Psoas muscle (tissue), 8 donors: ENCODE measurements around the gene PRKN. TPM values are rescaled to one million over a fixed set of nuclear protein-coding genes. Genes with fewer than 3 reads are reported as not detected.
A peak's percentile ranks its signal among the peaks of the same experiment; 100 is the strongest.

Experiments
- ATAC-seq, 4 donors: fragments of 200-7000 bp; cut with Tn5 transposase; one replicate each; pipeline ENCODE4 v1.9.1; 2020; ENCODE audit warnings: moderate library complexity in 3 of 4, mild to moderate bottlenecking in 2 of 4
- DNase-seq, 2 donors: peaks; one replicate each; pipeline ENCODE4 v3.0.0-alpha.2; 2020
- H3K27ac ChIP-seq: fragments of 200-600 bp; one replicate; pipeline ENCODE4 v1.8.0; 2022
- H3K27me3 ChIP-seq, 3 donors: fragments of 200-600 bp in 1 of 3; one replicate each; pipeline versions ENCODE4 v1.6.1 to v1.8.0; 2013 to 2022; ENCODE audit warnings: low read length in 2 of 3, mild to moderate bottlenecking in 2 of 3, moderate library complexity in 1 of 3; ENCODE audit not compliant: insufficient read depth in 3 of 3
- H3K36me3 ChIP-seq, 2 donors: fragments of 200-600 bp in 1 of 2; one replicate each; pipeline versions ENCODE4 v1.6.1 to v1.8.0; 2013 to 2022; ENCODE audit warnings: low read depth in 1 of 2, mild to moderate bottlenecking in 1 of 2, moderate library complexity in 1 of 2; ENCODE audit not compliant: insufficient read depth in 1 of 2
- H3K4me1 ChIP-seq: fragments of 200-600 bp; one replicate; pipeline ENCODE4 v1.8.0; 2022
- H3K4me3 ChIP-seq: fragments of 200-600 bp; one replicate; pipeline ENCODE4 v1.8.0; 2022; ENCODE audit warnings: mild to moderate bottlenecking
- H3K9me3 ChIP-seq: fragments of 200-600 bp; one replicate; pipeline ENCODE4 v1.8.0; 2022
- CTCF ChIP-seq: fragments of 200-600 bp; IDR thresholded peaks from one replicate; pipeline ENCODE4 v1.8.0; 2022; ENCODE audit warnings: antibody characterized with exemption
- WGBS, 3 donors: extraction: QIAGEN DNeasy Blood & Tissue Kit; methylation state at CpG; one replicate each; pipeline versions ENCODE4 v1.1.6 to v1.1.7; 2013; 5-methylcytosine and 5-hydroxymethylcytosine counted together
- intact Hi-C, 2 donors: fragments of 100-400 bp; cut with DNase I; formaldehyde crosslinking; loops; one replicate each; pipeline versions ENCODE4 v1.11.0 to v1.14.2; 2022
- polyA plus RNA-seq, 3 donors: library from polyadenylated mRNA; stranded (reverse); fragments of 200-250 nt; gene quantifications; one replicate each; pipeline ENCODE4 v1.2.3, GENCODE V29; 2013
- total RNA-seq, 4 donors: library from RNA; stranded (reverse); fragmentation: NEBNext Ultra II Directional in 2 of 4; extraction: Animal tissue kit (Norgen Biotek cat#: 25700) in 2 of 4; gene quantifications; one replicate each; pipeline versions ENCODE4 v1.2.1 to v1.2.4, GENCODE V29; 2021 to 2023
- donor health status: healthy with polysubstance abuse.
- donor health status: DM: no; HTN: no; CAD: no; lungs with moderate emphysema.
- donor health status: Bipolar disorder and iron deficiency.
- donor health status: healthy.
- donor health status: DM: yes; HTN: yes; CAD: no.
- donor health status: DM: no; HTN: no; CAD: no.
- donor health status: DM: no; HTN: no; CAD: no.
- donor health status: DM: yes; HTN: yes; CAD: no.

PRKN gene
- total and polyA plus RNA-seq, 7 donors, result 1.5 to 19.5 (median 11.7) TPM

DNA sequence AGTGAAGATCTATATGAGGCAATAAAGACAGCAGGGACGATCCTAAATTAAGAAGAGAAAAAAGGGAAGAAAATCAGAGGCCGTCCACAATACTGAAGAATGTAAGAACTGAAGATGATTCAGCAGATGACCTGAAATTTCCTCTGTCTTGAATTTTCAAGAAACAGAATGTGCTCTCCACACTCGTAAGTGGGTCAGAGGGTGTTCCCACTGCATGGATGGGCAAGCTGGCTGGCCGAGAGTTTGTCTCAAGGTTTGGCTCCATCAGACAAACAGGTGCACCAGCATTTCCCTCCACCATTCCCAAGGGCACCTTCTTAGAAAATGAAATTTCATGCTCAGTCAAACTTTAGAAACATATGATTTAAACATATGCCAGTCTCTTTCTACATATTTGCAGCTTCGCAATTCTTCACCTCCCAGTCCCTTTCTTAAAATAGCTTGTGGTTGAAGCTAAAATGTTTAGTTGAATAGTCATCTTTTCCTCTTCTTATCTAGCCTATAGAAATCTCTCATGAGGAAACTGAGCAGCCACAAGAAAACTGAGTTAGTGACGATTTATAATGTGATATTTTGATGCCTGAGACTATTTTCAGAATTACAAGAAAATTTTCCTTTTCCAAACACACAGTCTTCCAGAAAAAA lies 576.4 kb downstream of the PRKN start:
- Histone ChIP-seq H3K27ac (no peak overlapping the region), H3K4me1 (peaks cover 16% of the 10 kb centered on the region), H3K27me3 (no peaks in the 10 kb centered on the region), H3K36me3 (no peaks in the 10 kb centered on the region), H3K9me3 (no peaks in the 10 kb centered on the region), H3K4me3 (peak overlapping the region; percentile 17)
- peak; percentile 33 to 60 for DNase-seq
- TF ChIP-seq CTCF, result no peak
- intact Hi-C loops, result no loop called here
- ATAC-seq, result peak; percentile 64 to 85 (median 76)
- WGBS, 3 donors, result 22 to 40% (median 27%) methylated on average over 6 of the region's 6 CpGs

DNA sequence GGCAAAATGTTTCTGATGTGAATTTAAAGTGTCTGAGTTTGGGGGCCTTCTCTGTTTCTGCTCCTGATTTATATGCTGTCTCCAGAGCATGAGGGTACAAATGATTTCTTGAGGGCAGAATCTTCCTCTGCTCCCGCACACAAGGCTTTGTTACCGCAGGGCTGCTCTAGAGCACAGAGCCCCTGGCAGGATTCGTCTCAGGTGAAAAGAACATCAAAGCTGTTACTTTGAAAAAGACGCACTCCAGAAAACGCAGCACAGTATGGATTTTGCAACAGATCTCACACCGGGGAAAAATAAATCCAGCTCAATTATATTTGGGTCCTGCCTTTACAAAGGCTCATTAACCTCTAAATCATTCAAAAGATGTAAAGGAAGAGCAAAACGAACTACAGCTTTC lies 577.3 kb downstream of the PRKN start:
- ATAC-seq, result no peak
- Histone ChIP-seq H3K36me3 (no peaks in the 10 kb centered on the region), H3K27me3 (no peaks in the 10 kb centered on the region), H3K27ac (no peak overlapping the region), H3K4me1 (peaks cover 16% of the 10 kb centered on the region), H3K9me3 (no peaks in the 10 kb centered on the region), H3K4me3 (no peak overlapping the region)
- intact Hi-C loops, result no loop called here
- DNase-seq, result no peak
- no peak for TF ChIP-seq CTCF
- 85 to 87% (median 86%) methylated on average over 7 of the region's 7 CpGs for WGBS, 3 donors

DNA sequence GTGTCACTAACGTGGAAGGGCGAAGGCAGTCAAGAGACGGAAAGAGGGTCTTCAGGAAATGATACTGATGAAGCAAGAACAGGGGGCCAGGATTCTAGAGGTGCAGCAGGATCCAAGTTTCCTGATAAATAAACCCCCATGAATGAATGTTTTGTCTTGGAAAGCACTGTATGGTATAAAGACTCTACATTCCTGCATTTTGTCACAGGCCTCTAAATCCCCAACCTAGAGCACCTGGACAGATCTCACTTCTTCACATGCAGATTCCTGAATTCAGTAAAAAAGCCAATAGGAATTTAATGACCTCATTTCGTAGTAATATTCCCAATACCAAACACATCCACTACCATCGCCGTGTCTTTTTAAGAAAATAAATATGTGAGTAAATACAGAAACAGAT lies 577.8 kb downstream of the PRKN start:
- DNase-seq, result no peak
- no peak for ATAC-seq
- no peak overlapping the region for H3K27ac ChIP-seq
- intact Hi-C loops, result no loop called here
- no peaks in the 10 kb centered on the region for H3K36me3 ChIP-seq
- 94 to 96% (median 95%) methylated on average over 6 of the region's 6 CpGs for WGBS, 3 donors
- no peak for TF ChIP-seq CTCF
- no peaks in the 10 kb centered on the region for H3K9me3 ChIP-seq
- H3K4me1 ChIP-seq, result peaks cover 16% of the 10 kb centered on the region
- no peak overlapping the region for H3K4me3 ChIP-seq
- H3K27me3 ChIP-seq, result no peaks in the 10 kb centered on the region

DNA sequence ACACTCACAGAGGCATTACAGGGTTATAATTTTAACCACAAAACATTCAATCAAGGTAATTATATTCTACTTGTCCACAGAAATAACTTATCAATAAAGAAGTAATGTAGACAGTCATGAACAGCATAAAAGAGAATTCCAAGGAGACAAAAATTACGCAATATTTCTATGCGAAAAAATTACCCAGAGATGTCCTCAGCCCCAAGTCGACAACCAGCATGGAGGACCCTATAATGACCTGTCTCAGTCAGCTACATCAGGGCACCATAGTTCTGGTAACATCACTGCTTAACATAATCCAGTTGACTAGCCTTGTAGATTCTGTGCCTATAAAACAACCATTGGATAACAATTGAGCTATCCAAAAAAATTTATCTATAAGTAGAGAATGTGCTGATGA lies 579.8 kb downstream of the PRKN start:
- H3K9me3 ChIP-seq, result no peaks in the 10 kb centered on the region
- WGBS, 3 donors, result 92 to 99% (median 95%) methylated on average over 3 of the region's 3 CpGs
- H3K4me1 ChIP-seq, result peaks cover 16% of the 10 kb centered on the region
- ATAC-seq (no peak), DNase-seq (no peak)
- no peak overlapping the region for H3K27ac ChIP-seq
- H3K4me3 ChIP-seq, result no peak overlapping the region
- intact Hi-C loops, result no loop called here
- no peak for TF ChIP-seq CTCF
- no peaks in the 10 kb centered on the region for H3K36me3 ChIP-seq
- H3K27me3 ChIP-seq, result no peaks in the 10 kb centered on the region

GRCh38 chr6:162147281-162147680 lies 580.3 kb downstream of the PRKN start:
- TF ChIP-seq CTCF, result no peak
- ATAC-seq, result peak in 3 of 4 donors; percentile 73 to 82 (median 74)
- no peaks in the 10 kb centered on the region for H3K27me3 ChIP-seq

More at GRCh38 chr6:162147281-162147680, 580.3 kb downstream of the PRKN start:
- H3K4me1 ChIP-seq, result peaks cover 16% of the 10 kb centered on the region
- no peak for DNase-seq
- H3K27ac ChIP-seq, result no peak overlapping the region
- no peaks in the 10 kb centered on the region for H3K9me3 ChIP-seq
- intact Hi-C loops, result no loop called here
- 0 to 12% (median 9%) methylated on average over 1 of the region's 1 CpG for WGBS, 3 donors
- no peaks in the 10 kb centered on the region for H3K36me3 ChIP-seq
- H3K4me3 ChIP-seq, result no peak overlapping the region
